IMR-90 (cell line): ENCODE measurements around the gene MICALL2. TPM values are rescaled to one million over a fixed set of nuclear protein-coding genes. Genes with fewer than 3 reads are reported as not detected.

Experiments
- ATAC-seq: fragments of 200-7000 bp; cut with Tn5 transposase; 2 replicates; pipeline ENCODE4 v1.9.1; 2020; ENCODE audit warnings: low read depth, mild to moderate bottlenecking, moderate library complexity
- BruUV-seq: library from RNA; stranded (reverse); fragments of 400-500 nt; replicated peaks from 2 replicates; lab custom pipeline; 2021; lab: Mats Ljungman, UMichigan
- CTCF ChIA-PET: fragments of 300-600 bp; formaldehyde crosslinking; extraction: SDS; loops from one replicate; lab custom pipeline; 2021; ENCODE audit warnings: antibody characterized with exemption; lab: Yijun Ruan, JAX
- POLR2A ChIA-PET: fragments of 300-600 bp; sonication (Branson Sonifier 250); formaldehyde crosslinking; loops from one replicate; lab custom pipeline; 2022; ENCODE audit warnings: antibody characterized with exemption; ENCODE audit not compliant: unreplicated experiment; lab: Charles Lee
- DNase-seq: peaks from one replicate; pipeline ENCODE4 v3.0.0; 2013
- H2AFZ ChIP-seq: replicated peaks from 2 replicates; pipeline ENCODE3; 2013; ENCODE audit warnings: low read length, mild to moderate bottlenecking; ENCODE audit not compliant: poor library complexity
- H2AK5ac ChIP-seq: 2 replicates; pipeline ENCODE4 v1.6.1; 2013; ENCODE audit warnings: low read depth, low read length, inconsistent platforms
- H2AK9ac ChIP-seq: replicated peaks from 2 replicates; pipeline ENCODE3; 2013; ENCODE audit warnings: mild to moderate bottlenecking, low read depth, low read length, moderate library complexity; ENCODE audit not compliant: poor library complexity
- H2BK120ac ChIP-seq: 2 replicates; pipeline ENCODE4 v1.6.1; 2013; ENCODE audit warnings: low read depth, low read length, inconsistent platforms
- H2BK15ac ChIP-seq: 3 replicates; pipeline ENCODE4 v1.6.1; 2013; ENCODE audit warnings: low read depth, low read length, inconsistent platforms
- H2BK20ac ChIP-seq: 2 replicates; pipeline ENCODE4 v1.6.1; 2013; ENCODE audit warnings: low read depth, mild to moderate bottlenecking, inconsistent platforms, low read length, moderate library complexity
- H2BK5ac ChIP-seq: 2 replicates; pipeline ENCODE4 v1.6.1; 2013; ENCODE audit warnings: mild to moderate bottlenecking, low read depth, low read length, inconsistent platforms; ENCODE audit not compliant: poor library complexity, severe bottlenecking
- H3K14ac ChIP-seq: replicated peaks from 2 replicates; pipeline ENCODE4 v1.6.1; 2013; ENCODE audit warnings: low read depth, low read length, inconsistent platforms
- H3K18ac ChIP-seq: 2 replicates; pipeline ENCODE4 v1.6.1; 2013; ENCODE audit warnings: low read depth, low read length, control low read depth
- H3K23ac ChIP-seq: 2 replicates; pipeline ENCODE4 v1.6.1; 2013; ENCODE audit warnings: low read depth, low read length, inconsistent platforms
- H3K27ac ChIP-seq: 2 replicates; pipeline ENCODE4 v1.5.1; 2013; ENCODE audit warnings: mild to moderate bottlenecking, control low read depth, low read length; ENCODE audit not compliant: insufficient read depth
- H3K27me3 ChIP-seq: 2 replicates; pipeline ENCODE4 v1.6.1; 2013; ENCODE audit warnings: low read length; ENCODE audit not compliant: control insufficient read depth, insufficient read depth
- H3K36me3 ChIP-seq: 2 replicates; pipeline ENCODE4 v1.6.1; 2013; ENCODE audit warnings: low read length, mixed read lengths; ENCODE audit not compliant: control insufficient read depth, insufficient read depth
- H3K4ac ChIP-seq: 2 replicates; pipeline ENCODE4 v1.6.1; 2013; ENCODE audit warnings: low read depth, low read length, inconsistent platforms
- H3K4me1 ChIP-seq: 2 replicates; pipeline ENCODE4 v1.6.1; 2013; ENCODE audit warnings: low read length, mixed read lengths; ENCODE audit not compliant: control insufficient read depth, insufficient read depth
- H3K4me2 ChIP-seq: 2 replicates; pipeline ENCODE4 v1.6.1; 2013; ENCODE audit warnings: low read depth, mild to moderate bottlenecking, control low read depth, low read length, moderate library complexity
- H3K4me3 ChIP-seq: 2 replicates; pipeline ENCODE4 v1.5.1; 2013; ENCODE audit warnings: low read depth, mild to moderate bottlenecking, control low read depth, low read length, moderate library complexity; ENCODE audit not compliant: insufficient read depth
- H3K56ac ChIP-seq: 2 replicates; pipeline ENCODE4 v1.6.1; 2013; ENCODE audit warnings: low read length, inconsistent platforms; ENCODE audit not compliant: insufficient read depth; ENCODE audit errors: extremely low read depth
- H3K79me1 ChIP-seq, 2 experiments: 2 replicates each; pipeline ENCODE4 v1.6.1; 2013; ENCODE audit warnings: low read length in 2 of 2, inconsistent platforms in 1 of 2, low read depth in 1 of 2
- H3K9ac ChIP-seq: 2 replicates; pipeline ENCODE4 v1.6.1; 2013; ENCODE audit warnings: low read depth, low read length, control low read depth
- H3K9me1 ChIP-seq: 2 replicates; pipeline ENCODE4 v1.6.1; 2013; ENCODE audit warnings: low read length, inconsistent platforms; ENCODE audit not compliant: insufficient read depth
- H3K9me3 ChIP-seq: 2 replicates; pipeline ENCODE4 v1.6.1; 2013; ENCODE audit warnings: low read length; ENCODE audit not compliant: control insufficient read depth, insufficient read depth
- H4K20me1 ChIP-seq: 2 replicates; pipeline ENCODE4 v1.6.1; 2013; ENCODE audit warnings: low read length, inconsistent platforms; ENCODE audit not compliant: insufficient read depth
- H4K5ac ChIP-seq: 2 replicates; pipeline ENCODE4 v1.6.1; 2013; ENCODE audit warnings: mild to moderate bottlenecking, low read depth, low read length, control low read depth
- H4K8ac ChIP-seq, 2 experiments: 2 replicates each; pipeline ENCODE4 v1.6.1; 2013; ENCODE audit warnings: low read depth in 2 of 2, low read length in 2 of 2, control low read depth in 1 of 2, inconsistent platforms in 1 of 2
- H4K91ac ChIP-seq: 2 replicates; pipeline ENCODE4 v1.6.1; 2013; ENCODE audit warnings: low read depth, low read length, inconsistent platforms; ENCODE audit not compliant: insufficient read depth
- CEBPB ChIP-seq: IDR thresholded peaks from 2 replicates; pipeline ENCODE4 v1.6.1; 2012; ENCODE audit warnings: low read depth, low read length, improper control_type of control experiment
- MAFK ChIP-seq: IDR thresholded peaks from 2 replicates; pipeline ENCODE4 v1.6.1; 2012; ENCODE audit warnings: low read depth, low read length, improper control_type of control experiment
- NFE2L2 ChIP-seq: fragments of 150-350 bp; IDR thresholded peaks from 2 replicates; pipeline ENCODE4 v1.6.1; 2016; ENCODE audit warnings: low read depth, mild to moderate bottlenecking, low read length
- POLR2A ChIP-seq: IDR thresholded peaks from 2 replicates; pipeline ENCODE4 v1.6.1; 2012; ENCODE audit warnings: mild to moderate bottlenecking, low read depth, low read length
- WGBS, 2 experiments: methylation state at CpG; one replicate each; pipeline versions ENCODE4 v1.1.5 to v1.1.7; 2013; ENCODE audit warnings: missing lambda C conversion rate in 2 of 2; ENCODE audit not compliant: insufficient read length in 1 of 2; ENCODE audit errors: extremely low coverage in 2 of 2; 5-methylcytosine and 5-hydroxymethylcytosine counted together
- dilution Hi-C: fragments of 300-500 bp; cut with HindIII; formaldehyde crosslinking; loops from one replicate; pipeline ENCODE4 v1.14.3; 2018; ENCODE audit warnings: low sequenced_read_pairs; ENCODE audit not compliant: unreplicated experiment
- in situ Hi-C: fragments of 300-500 bp; cut with MboI; formaldehyde crosslinking; loops from 3 replicates; pipeline ENCODE4 v1.14.3; 2019; ENCODE audit warnings: low sequenced_read_pairs, inconsistent platforms, mixed read lengths
- intact Hi-C: fragments of 100-400 bp; cut with micrococcal nuclease; formaldehyde crosslinking; loops from 2 replicates; pipeline ENCODE4 v1.10.0; 2022
- polyA plus RNA-seq, 3 experiments: library from polyadenylated mRNA; depleted of rRNA; stranded (reverse); fragments of >200 nt; gene quantifications; 2 replicates each; pipeline ENCODE4 v1.2.3, GENCODE V29; 2012; ENCODE audit warnings: low replicate concordance in 1 of 3
- total RNA-seq: library from RNA; depleted of rRNA; stranded (reverse); fragments of >200 nt; gene quantifications from 2 replicates; pipeline ENCODE4 v1.2.3, GENCODE V29; 2012
- TF ChIP-seq, protein P1 (sequence below): fragments of 150-350 bp; IDR thresholded peaks from 2 replicates; pipeline ENCODE4 v1.6.1; 2017; ENCODE audit warnings: mild to moderate bottlenecking, antibody characterized with exemption, low read length, low read depth

Gene MICALL2
- total and polyA plus RNA-seq, 2 of the 4 experiments (the other 2 are of a cell fraction): 6.6 to 34.1 TPM

DNA sequence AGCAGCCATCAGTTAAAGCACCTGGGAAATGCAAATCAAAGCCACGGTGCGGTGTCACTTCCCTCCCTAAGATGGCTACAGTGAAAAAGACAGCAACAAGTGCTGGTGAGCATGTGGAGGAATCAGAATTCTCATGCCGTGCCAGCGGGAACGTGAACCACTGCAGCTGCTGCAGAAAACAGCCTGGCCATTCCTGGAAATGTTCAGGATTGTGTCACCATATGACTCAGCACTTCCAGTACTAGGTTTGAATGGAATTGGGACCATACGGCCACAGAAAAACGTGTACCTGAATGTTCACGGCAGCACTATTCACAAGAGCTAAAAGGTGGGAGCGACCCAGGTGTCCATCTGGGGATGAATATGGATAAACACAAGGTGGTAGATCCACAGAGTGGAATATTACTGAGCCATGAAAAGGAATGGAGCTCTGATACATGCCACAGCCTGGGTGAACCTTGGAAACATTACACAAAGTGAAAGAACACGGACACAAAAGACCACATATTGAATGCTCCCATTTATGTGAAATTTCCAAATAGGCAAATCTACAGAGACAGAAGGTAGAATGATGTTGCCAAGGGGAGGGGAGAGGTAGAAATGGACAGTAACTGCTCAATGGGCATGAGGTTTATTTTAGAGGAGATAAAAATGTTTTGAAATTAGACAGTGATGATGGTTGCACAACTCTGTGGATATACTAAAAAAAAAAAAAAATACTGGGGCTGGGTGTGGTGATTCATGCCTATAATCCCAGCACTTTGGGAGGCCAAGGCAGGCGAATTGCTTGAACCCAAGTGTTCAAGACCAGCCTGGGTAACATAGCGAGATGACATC is 61.6 kb downstream of the MICALL2 start:
- Histone ChIP-seq H3K27ac (no peak overlapping the region), H3K27me3 (peaks cover 56% of the 10 kb centered on the region), H2BK120ac (peak overlapping the region; percentile 30; the same call in 1 of the 2 replicates), H2BK15ac (no peak overlapping the region), H3K9me1 (no peaks in the 10 kb centered on the region), H3K9ac (no peak overlapping the region), H2AK5ac (no peak overlapping the region), H3K9me3 (peaks cover 24% of the 10 kb centered on the region), H3K23ac (no peak overlapping the region), H4K20me1 (no peaks in the 10 kb centered on the region), H4K8ac (no peak overlapping the region), H4K91ac (no peak overlapping the region), H2BK5ac (no peak overlapping the region), H3K36me3 (no peaks in the 10 kb centered on the region), H3K4ac (no peak overlapping the region), H2AK9ac (no peak overlapping the region), H2BK20ac (peak overlapping the region; percentile 53), H3K56ac (no peak overlapping the region), H3K14ac (no peak overlapping the region), H3K18ac (no peak overlapping the region), H3K4me2 (no peak overlapping the region), H3K4me3 (no peak overlapping the region), H3K79me1 (no peaks in the 10 kb centered on the region), H2AFZ (peak overlapping the region; percentile 72), H3K4me1 (no peaks in the 10 kb centered on the region), H4K5ac (no peak overlapping the region)
- intact Hi-C loops (no loop called here), dilution Hi-C loops (no loop called here), in situ Hi-C loops (no loop called here)
- DNase-seq (peak; percentile 65), ATAC-seq (peak; percentile 24)
- WGBS, 2 experiments: 66% methylated on average over 5 of the region's 12 CpGs; no CpG with 5 or more reads in 1 of the 2 experiments
- TF ChIP-seq CEBPB (peak; percentile 45; the same call in 1 of the 2 replicates), MAFK (peak; percentile 27; the same call in 1 of the 2 replicates), POLR2A (no peak), NFE2L2 (peak; percentile 86)
- TF ChIP-seq, protein P1, sequence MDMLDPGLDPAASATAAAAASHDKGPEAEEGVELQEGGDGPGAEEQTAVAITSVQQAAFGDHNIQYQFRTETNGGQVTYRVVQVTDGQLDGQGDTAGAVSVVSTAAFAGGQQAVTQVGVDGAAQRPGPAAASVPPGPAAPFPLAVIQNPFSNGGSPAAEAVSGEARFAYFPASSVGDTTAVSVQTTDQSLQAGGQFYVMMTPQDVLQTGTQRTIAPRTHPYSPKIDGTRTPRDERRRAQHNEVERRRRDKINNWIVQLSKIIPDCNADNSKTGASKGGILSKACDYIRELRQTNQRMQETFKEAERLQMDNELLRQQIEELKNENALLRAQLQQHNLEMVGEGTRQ: no peak
- no TSS peak for BruUV-seq
- POLR2A ChIA-PET: no interaction called here
- CTCF ChIA-PET: interaction anchor here (0.6 kb wide), 1 partner anchor 265 kb away, joined by 3 read pairs; no protein-coding TSS in a partner anchor
